ENCODE results near the gene PF4V1. TPM values are rescaled to one million over a fixed set of nuclear protein-coding genes. Genes with fewer than 3 reads are reported as not detected.

Gene PF4V1
- total and polyA plus RNA-seq, 2 of the 13 experiments (the other 11 are each of a cell fraction or from before 2014, with no cell fraction given) = not detected

DNA sequence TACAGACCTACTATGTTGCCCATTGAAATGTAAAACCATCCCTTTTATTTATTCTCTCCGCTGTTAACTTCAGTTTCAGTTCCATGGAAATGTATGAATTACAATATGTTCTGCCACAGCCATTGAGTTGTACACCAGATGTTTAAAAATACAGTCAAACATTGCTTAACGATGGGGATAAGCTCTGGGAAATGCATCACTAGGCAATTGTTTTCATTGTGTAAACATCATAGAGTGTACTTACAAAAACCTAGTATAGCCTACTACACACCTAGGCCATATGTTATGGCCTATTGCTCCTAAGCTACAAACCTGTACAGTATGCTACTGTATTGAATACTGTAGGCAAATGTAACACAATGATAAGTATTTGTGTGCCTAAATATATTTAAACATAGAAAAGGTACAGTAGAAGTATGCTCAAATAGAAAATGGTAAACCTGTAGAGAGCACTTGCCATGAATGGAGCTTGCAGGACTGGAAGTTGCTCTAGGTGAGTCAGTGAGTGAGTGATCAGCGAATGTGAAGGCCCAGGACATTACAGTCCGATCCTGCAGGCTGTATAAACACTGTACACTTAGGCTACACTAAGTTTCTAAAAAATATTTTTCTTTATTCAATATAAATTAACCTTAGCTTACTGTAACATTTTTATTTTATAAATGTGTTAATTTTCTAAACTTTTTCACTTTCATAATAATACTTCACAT is 2.7 kb upstream of the PF4V1 start:
- intact Hi-C loops (cut with micrococcal nuclease; ENCODE audit: unreplicated experiment) (no loop called here), in situ Hi-C loops (cut with HindIII; ENCODE audit: extremely low pct_ligation_motif_present, low pct_unique_long_range_greater_than_20kb) (no loop called here)
- WGBS (ENCODE audit: low lambda C conversion rate) = 10% methylated on average over 4 of the region's 4 CpGs
- DNase-seq (ENCODE audit: low spot score) = no peak
- no peaks in the 10 kb centered on the region for H3K4me1 ChIP-seq (ENCODE audit: insufficient read depth, low read length)
- peaks cover 0 to 1% of the 10 kb centered on the region in 2 experiments; a peak in 1 of 5 replicates for H3K27me3 ChIP-seq (ENCODE audit: control insufficient read depth in 1 of 2, insufficient read depth in 2 of 2, low read length in 2 of 2)
- H2AFZ ChIP-seq (ENCODE audit: low read length) = no peak overlapping the region
- ATAC-seq = no peak
- H3K4me3 ChIP-seq (replicated peaks in 1 of 3; ENCODE audit: insufficient read depth in 1 of 3, low read depth in 2 of 3, low read length in 3 of 3) = no peak overlapping the region
- H4K20me1 ChIP-seq (ENCODE audit: insufficient read depth, low read length) = no peaks in the 10 kb centered on the region
- no peaks in the 10 kb centered on the region for H3K9me3 ChIP-seq (ENCODE audit: low read length)
- no peak for FAIRE-seq
- ChIA-PET CTCF (ENCODE audit: low intra/inter-chr PET ratio, low total read pairs) (no interaction called here), POLR2A (no interaction called here)
- no peaks in the 10 kb centered on the region for H3K79me2 ChIP-seq (ENCODE audit: insufficient read depth, low read length)
- H3K36me3 ChIP-seq (replicated peaks in 1 of 2; ENCODE audit: control insufficient read depth in 1 of 2, insufficient read depth in 2 of 2, low read length in 2 of 2) = no peaks in the 10 kb centered on the region
- H3K27ac ChIP-seq (ENCODE audit: extremely low read length, insufficient read depth, low read length) = no peak overlapping the region
- no peak overlapping the region for H3K9ac ChIP-seq (ENCODE audit: insufficient read depth, low read depth, low read length)
- no peak overlapping the region for H3K4me2 ChIP-seq (ENCODE audit: low read depth, low read length)
- no TSS peak for BruUV-seq (replicated peaks)
- TF ChIP-seq SALL1 (CRISPR knock-in tag; IDR thresholded peaks at IDR 0.05) (no peak), RARA (CRISPR knock-in tag; IDR thresholded peaks at IDR 0.05) (no peak), ZSCAN21 (CRISPR knock-in tag; IDR thresholded peaks at IDR 0.05; ENCODE audit: borderline replicate concordance) (no peak), PAWR (CRISPR knock-in tag; IDR thresholded peaks at IDR 0.05; ENCODE audit: borderline replicate concordance) (no peak), PRMT3 (CRISPR knock-in tag; IDR thresholded peaks at IDR 0.05; ENCODE audit: borderline replicate concordance, low read depth) (no peak), ZNF550 (CRISPR knock-in tag; IDR thresholded peaks at IDR 0.05; ENCODE audit: borderline replicate concordance) (no peak), NR3C1 (CRISPR knock-in tag; IDR thresholded peaks at IDR 0.05) (no peak), ZNF619 (CRISPR knock-in tag; IDR thresholded peaks at IDR 0.05) (no peak), TBX2 (CRISPR knock-in tag; IDR thresholded peaks at IDR 0.05; ENCODE audit: borderline replicate concordance) (no peak), GABPA (IDR thresholded peaks at IDR 0.05; ENCODE audit: low read depth, low read length) (no peak), GABPA (CRISPR knock-in tag; IDR thresholded peaks at IDR 0.05; ENCODE audit: low read depth) (no peak)
- TF ChIP-seq, protein P1, sequence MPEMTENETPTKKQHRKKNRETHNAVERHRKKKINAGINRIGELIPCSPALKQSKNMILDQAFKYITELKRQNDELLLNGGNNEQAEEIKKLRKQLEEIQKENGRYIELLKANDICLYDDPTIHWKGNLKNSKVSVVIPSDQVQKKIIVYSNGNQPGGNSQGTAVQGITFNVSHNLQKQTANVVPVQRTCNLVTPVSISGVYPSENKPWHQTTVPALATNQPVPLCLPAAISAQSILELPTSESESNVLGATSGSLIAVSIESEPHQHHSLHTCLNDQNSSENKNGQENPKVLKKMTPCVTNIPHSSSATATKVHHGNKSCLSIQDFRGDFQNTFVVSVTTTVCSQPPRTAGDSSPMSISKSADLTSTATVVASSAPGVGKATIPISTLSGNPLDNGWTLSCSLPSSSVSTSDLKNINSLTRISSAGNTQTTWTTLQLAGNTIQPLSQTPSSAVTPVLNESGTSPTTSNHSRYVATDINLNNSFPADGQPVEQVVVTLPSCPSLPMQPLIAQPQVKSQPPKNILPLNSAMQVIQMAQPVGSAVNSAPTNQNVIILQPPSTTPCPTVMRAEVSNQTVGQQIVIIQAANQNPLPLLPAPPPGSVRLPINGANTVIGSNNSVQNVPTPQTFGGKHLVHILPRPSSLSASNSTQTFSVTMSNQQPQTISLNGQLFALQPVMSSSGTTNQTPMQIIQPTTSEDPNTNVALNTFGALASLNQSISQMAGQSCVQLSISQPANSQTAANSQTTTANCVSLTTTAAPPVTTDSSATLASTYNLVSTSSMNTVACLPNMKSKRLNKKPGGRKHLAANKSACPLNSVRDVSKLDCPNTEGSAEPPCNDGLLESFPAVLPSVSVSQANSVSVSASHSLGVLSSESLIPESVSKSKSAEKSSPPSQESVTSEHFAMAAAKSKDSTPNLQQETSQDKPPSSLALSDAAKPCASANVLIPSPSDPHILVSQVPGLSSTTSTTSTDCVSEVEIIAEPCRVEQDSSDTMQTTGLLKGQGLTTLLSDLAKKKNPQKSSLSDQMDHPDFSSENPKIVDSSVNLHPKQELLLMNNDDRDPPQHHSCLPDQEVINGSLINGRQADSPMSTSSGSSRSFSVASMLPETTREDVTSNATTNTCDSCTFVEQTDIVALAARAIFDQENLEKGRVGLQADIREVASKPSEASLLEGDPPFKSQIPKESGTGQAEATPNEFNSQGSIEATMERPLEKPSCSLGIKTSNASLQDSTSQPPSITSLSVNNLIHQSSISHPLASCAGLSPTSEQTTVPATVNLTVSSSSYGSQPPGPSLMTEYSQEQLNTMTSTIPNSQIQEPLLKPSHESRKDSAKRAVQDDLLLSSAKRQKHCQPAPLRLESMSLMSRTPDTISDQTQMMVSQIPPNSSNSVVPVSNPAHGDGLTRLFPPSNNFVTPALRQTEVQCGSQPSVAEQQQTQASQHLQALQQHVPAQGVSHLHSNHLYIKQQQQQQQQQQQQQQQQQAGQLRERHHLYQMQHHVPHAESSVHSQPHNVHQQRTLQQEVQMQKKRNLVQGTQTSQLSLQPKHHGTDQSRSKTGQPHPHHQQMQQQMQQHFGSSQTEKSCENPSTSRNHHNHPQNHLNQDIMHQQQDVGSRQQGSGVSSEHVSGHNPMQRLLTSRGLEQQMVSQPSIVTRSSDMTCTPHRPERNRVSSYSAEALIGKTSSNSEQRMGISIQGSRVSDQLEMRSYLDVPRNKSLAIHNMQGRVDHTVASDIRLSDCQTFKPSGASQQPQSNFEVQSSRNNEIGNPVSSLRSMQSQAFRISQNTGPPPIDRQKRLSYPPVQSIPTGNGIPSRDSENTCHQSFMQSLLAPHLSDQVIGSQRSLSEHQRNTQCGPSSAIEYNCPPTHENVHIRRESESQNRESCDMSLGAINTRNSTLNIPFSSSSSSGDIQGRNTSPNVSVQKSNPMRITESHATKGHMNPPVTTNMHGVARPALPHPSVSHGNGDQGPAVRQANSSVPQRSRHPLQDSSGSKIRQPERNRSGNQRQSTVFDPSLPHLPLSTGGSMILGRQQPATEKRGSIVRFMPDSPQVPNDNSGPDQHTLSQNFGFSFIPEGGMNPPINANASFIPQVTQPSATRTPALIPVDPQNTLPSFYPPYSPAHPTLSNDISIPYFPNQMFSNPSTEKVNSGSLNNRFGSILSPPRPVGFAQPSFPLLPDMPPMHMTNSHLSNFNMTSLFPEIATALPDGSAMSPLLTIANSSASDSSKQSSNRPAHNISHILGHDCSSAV (CRISPR knock-in tag; IDR thresholded peaks at IDR 0.05; ENCODE audit: borderline replicate concordance) = no peak
- TF ChIP-seq, protein P2, sequence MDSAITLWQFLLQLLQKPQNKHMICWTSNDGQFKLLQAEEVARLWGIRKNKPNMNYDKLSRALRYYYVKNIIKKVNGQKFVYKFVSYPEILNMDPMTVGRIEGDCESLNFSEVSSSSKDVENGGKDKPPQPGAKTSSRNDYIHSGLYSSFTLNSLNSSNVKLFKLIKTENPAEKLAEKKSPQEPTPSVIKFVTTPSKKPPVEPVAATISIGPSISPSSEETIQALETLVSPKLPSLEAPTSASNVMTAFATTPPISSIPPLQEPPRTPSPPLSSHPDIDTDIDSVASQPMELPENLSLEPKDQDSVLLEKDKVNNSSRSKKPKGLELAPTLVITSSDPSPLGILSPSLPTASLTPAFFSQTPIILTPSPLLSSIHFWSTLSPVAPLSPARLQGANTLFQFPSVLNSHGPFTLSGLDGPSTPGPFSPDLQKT (CRISPR knock-in tag; IDR thresholded peaks at IDR 0.05; ENCODE audit: borderline replicate concordance) = no peak
- TF ChIP-seq, protein P3, sequence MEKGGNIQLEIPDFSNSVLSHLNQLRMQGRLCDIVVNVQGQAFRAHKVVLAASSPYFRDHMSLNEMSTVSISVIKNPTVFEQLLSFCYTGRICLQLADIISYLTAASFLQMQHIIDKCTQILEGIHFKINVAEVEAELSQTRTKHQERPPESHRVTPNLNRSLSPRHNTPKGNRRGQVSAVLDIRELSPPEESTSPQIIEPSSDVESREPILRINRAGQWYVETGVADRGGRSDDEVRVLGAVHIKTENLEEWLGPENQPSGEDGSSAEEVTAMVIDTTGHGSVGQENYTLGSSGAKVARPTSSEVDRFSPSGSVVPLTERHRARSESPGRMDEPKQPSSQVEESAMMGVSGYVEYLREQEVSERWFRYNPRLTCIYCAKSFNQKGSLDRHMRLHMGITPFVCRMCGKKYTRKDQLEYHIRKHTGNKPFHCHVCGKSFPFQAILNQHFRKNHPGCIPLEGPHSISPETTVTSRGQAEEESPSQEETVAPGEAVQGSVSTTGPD (CRISPR knock-in tag; IDR thresholded peaks at IDR 0.05) = no peak
